K562 (cell line): ENCODE measurements around the gene FOXJ2.
"Not testable (repeated sequence)": the region's sequence is repeated elsewhere in the genome, so short reads cannot be mapped to it uniquely, and the experiment has no call there.

Experiments used
- CREB1 ChIP-seq, 2 experiments: sonication (generic) in 1 of 2; formaldehyde crosslinking in 1 of 2; IDR thresholded peaks; 2 replicates each; pipeline versions ENCODE4 v1.6.1 to v1.8.0; 2012 to 2022; ENCODE audit warnings: inconsistent platforms in 1 of 2, mild to moderate bottlenecking in 1 of 2, missing genetic modification reagents in 1 of 2, moderate library complexity in 1 of 2
- MED1 ChIP-seq: sonication (generic); formaldehyde crosslinking; IDR thresholded peaks from 2 replicates; pipeline ENCODE4 v1.8.1; 2023; ENCODE audit warnings: missing genetic modification reagents, borderline replicate concordance
- MXI1 ChIP-seq: IDR thresholded peaks from 2 replicates; pipeline ENCODE4 v1.6.1; 2011; ENCODE audit warnings: low read depth, mild to moderate bottlenecking, improper control_type of control experiment, low read length
- NFYB ChIP-seq: IDR thresholded peaks from 2 replicates; pipeline ENCODE4 v1.6.1; 2011; ENCODE audit warnings: mild to moderate bottlenecking, moderate library complexity; ENCODE audit not compliant: insufficient read length; ENCODE audit errors: extremely low read depth
- NR2C2 ChIP-seq, 2 experiments: fragments of 200-800 bp in 1 of 2; sonication (Bioruptor generic) in 1 of 2; sonication (generic) in 1 of 2; formaldehyde crosslinking in 1 of 2; IDR thresholded peaks; 2 replicates each; pipeline versions ENCODE4 v1.6.1 to v1.8.0; 2016 to 2022; ENCODE audit warnings: mild to moderate bottlenecking in 1 of 2, missing compliant biosample characterization in 1 of 2, missing genetic modification characterization in 1 of 2, missing genetic modification reagents in 1 of 2
- NRF1 ChIP-seq, 2 experiments: fragments of 450-650 bp; IDR thresholded peaks in 1 of 2; conservative IDR thresholded peaks in 1 of 2; 2 replicates each; pipeline ENCODE4 v1.6.1; 2014; ENCODE audit warnings: mild to moderate bottlenecking in 2 of 2
- TF ChIP-seq, protein P1 (sequence below), 3 experiments: IDR thresholded peaks in 2 of 3; conservative IDR thresholded peaks in 1 of 3; 2 replicates each; pipeline ENCODE4 v1.5.1; 2011 to 2012; ENCODE audit warnings: low read length in 3 of 3, mild to moderate bottlenecking in 3 of 3, control low read depth in 2 of 3, improper control_type of control experiment in 1 of 3, inconsistent platforms in 1 of 3, low read depth in 1 of 3, mixed read lengths in 1 of 3, moderate library complexity in 1 of 3; ENCODE audit not compliant: insufficient read depth in 2 of 3
- TF ChIP-seq, protein P2 (sequence below): fragments of 250-450 bp; sonication (Bioruptor Pico); IDR thresholded peaks from 2 replicates; pipeline ENCODE4 v1.5.0; 2020; ENCODE audit warnings: mild to moderate bottlenecking, borderline replicate concordance

DNA sequence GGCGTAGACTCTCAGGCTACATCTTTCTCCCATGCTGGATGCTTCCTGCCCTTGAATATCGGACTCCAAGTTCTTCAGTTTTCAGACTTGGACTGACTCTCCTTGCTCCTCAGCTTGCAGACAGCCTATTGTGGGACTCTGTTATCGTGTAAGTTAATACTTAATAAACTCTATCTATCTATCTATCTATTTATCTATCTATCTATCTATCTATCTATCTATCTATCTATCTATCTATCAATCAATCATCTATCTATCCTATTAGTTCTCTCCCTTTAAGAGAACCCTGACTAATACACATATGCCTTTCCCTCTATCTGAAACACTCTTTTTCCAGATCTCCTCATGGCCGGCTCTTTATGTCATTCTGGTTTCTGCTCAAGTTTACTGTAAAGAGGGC lies 27.6 kb upstream of the FOXJ2 start:
- TF ChIP-seq NRF1 (conservative IDR thresholded peaks at IDR 0.05 in 1 of 2, IDR thresholded peaks at IDR 0.05 in 1 of 2); NFYB; MXI1; NR2C2 (CRISPR knock-in tag; IDR thresholded peaks at IDR 0.05); NR2C2 (tag; IDR thresholded peaks at IDR 0.05); MED1 (CRISPR knock-in tag); CREB1 (IDR thresholded peaks at IDR 0.05); CREB1 (CRISPR knock-in tag; IDR thresholded peaks at IDR 0.05): not testable (repeated sequence)
- TF ChIP-seq, protein P1, sequence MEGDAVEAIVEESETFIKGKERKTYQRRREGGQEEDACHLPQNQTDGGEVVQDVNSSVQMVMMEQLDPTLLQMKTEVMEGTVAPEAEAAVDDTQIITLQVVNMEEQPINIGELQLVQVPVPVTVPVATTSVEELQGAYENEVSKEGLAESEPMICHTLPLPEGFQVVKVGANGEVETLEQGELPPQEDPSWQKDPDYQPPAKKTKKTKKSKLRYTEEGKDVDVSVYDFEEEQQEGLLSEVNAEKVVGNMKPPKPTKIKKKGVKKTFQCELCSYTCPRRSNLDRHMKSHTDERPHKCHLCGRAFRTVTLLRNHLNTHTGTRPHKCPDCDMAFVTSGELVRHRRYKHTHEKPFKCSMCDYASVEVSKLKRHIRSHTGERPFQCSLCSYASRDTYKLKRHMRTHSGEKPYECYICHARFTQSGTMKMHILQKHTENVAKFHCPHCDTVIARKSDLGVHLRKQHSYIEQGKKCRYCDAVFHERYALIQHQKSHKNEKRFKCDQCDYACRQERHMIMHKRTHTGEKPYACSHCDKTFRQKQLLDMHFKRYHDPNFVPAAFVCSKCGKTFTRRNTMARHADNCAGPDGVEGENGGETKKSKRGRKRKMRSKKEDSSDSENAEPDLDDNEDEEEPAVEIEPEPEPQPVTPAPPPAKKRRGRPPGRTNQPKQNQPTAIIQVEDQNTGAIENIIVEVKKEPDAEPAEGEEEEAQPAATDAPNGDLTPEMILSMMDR (IDR thresholded peaks at IDR 0.05 in 2 of 3, conservative IDR thresholded peaks at IDR 0.05 in 1 of 3; ENCODE audit: insufficient read depth in 2 of 3, low read depth in 1 of 3, low read length in 3 of 3) = not testable (repeated sequence)
- TF ChIP-seq, protein P2, sequence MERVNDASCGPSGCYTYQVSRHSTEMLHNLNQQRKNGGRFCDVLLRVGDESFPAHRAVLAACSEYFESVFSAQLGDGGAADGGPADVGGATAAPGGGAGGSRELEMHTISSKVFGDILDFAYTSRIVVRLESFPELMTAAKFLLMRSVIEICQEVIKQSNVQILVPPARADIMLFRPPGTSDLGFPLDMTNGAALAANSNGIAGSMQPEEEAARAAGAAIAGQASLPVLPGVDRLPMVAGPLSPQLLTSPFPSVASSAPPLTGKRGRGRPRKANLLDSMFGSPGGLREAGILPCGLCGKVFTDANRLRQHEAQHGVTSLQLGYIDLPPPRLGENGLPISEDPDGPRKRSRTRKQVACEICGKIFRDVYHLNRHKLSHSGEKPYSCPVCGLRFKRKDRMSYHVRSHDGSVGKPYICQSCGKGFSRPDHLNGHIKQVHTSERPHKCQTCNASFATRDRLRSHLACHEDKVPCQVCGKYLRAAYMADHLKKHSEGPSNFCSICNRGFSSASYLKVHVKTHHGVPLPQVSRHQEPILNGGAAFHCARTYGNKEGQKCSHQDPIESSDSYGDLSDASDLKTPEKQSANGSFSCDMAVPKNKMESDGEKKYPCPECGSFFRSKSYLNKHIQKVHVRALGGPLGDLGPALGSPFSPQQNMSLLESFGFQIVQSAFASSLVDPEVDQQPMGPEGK = not testable (repeated sequence)
